Measurements from ENCODE around the gene AP2M1. TPM values are rescaled to one million over a fixed set of nuclear protein-coding genes. Genes with fewer than 3 reads are reported as not detected.
"Not testable (repeated sequence)": the region's sequence is repeated elsewhere in the genome, so short reads cannot be mapped to it uniquely, and the experiment has no call there.

Gene AP2M1
- total RNA-seq, 2 experiments from 2014 or later, result 206 to 212 TPM

DNA sequence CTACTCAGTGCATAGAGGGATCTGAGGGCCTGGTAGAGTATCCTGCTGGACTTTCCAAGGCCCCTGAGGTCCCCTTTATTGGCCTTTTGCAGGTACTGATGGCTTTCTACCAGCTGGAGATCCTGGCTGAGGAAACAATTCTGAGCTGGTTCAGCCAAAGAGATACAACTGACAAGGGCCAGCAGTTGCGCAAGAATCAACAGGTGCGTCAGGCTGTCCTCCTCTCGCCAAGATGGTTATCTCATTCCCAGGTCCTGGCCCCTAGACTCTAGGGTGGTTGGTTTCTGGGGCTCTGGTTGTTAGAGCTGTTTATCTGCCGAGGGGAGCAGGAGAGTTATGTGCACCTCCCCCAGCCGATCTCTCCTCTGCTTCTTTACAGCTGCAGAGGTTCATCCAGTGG is 30.1 kb upstream of the AP2M1 start:
- Mint-ChIP-seq H3K9me3 (no peaks in the 10 kb centered on the region), H3K4me3 (no peak overlapping the region), H3K27ac (no peak overlapping the region), H3K4me1 (ENCODE audit: low read depth) (peaks cover 2% of the 10 kb centered on the region), H3K36me3 (ENCODE audit: low read depth) (peaks cover 16% of the 10 kb centered on the region), H3K27me3 (ENCODE audit: low read depth) (no peaks in the 10 kb centered on the region)
- DNase-seq, result no peak
- intact Hi-C loops (cut with micrococcal nuclease), result no loop called here
- CTCF ChIA-PET, result interaction anchor here (1.2 to 2.8 kb wide), 6 partner anchors 9 to 105 kb away, joined by 3 to 12 read pairs (median 7); partner anchors contain the start of genes AP2M1, EEF1AKMT4 and EIF2B5

DNA sequence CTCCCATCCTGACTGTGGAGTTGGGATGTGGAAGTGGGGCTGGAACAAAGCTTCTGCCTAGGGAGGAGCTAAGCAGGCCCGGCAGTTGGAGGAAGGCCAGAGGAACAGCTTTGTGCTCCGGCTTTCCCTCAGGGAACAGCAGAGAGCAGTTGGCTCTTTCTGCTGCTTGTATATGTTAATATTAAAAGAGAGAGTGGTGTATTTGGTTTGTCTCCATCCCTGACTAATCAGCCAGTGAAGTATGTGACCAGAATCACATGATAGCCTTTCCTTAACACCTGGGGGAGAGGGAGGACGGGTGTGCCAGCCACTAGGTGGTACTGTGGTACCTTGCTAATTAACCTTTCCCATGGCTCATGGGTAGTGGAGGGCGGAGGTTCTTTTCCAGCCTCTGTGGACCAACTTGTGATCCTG is 29.5 kb upstream of the AP2M1 start:
- peak; percentile 55 for DNase-seq
- H3K36me3 Mint-ChIP-seq (ENCODE audit: low read depth), result peaks cover 13% of the 10 kb centered on the region
- no peaks in the 10 kb centered on the region for H3K9me3 Mint-ChIP-seq
- intact Hi-C loops (cut with micrococcal nuclease), result loop anchor here (1.0 kb wide), 2 partner anchors 105 to 144 kb away; no protein-coding TSS in a partner anchor
- CTCF ChIA-PET, result interaction anchor here (1.2 to 2.8 kb wide), 6 partner anchors 9 to 105 kb away, joined by 3 to 12 read pairs (median 7); partner anchors contain the start of genes AP2M1, EEF1AKMT4 and EIF2B5
- H3K27ac Mint-ChIP-seq, result no peak overlapping the region
- H3K4me1 Mint-ChIP-seq (ENCODE audit: low read depth), result peaks cover 2% of the 10 kb centered on the region
- no peaks in the 10 kb centered on the region for H3K27me3 Mint-ChIP-seq (ENCODE audit: low read depth)
- H3K4me3 Mint-ChIP-seq, result no peak overlapping the region

GRCh38 chr3:184145751-184146270 is 28.8 kb upstream of the AP2M1 start:
- H3K36me3 Mint-ChIP-seq (ENCODE audit: low read depth), result peaks cover 13% of the 10 kb centered on the region
- H3K4me3 Mint-ChIP-seq, result no peak overlapping the region
- DNase-seq, result no peak
- intact Hi-C loops (cut with micrococcal nuclease), result loop anchor here (1.0 kb wide), 2 partner anchors 104 to 143 kb away; no protein-coding TSS in a partner anchor
- no peaks in the 10 kb centered on the region for H3K9me3 Mint-ChIP-seq
- CTCF ChIA-PET, result interaction anchor here (2.2 to 2.8 kb wide), 4 partner anchors 10 to 104 kb away, joined by 7 to 12 read pairs (median 8); partner anchors contain the start of genes AP2M1, EEF1AKMT4 and EIF2B5
- no peak overlapping the region for H3K27ac Mint-ChIP-seq
- no peaks in the 10 kb centered on the region for H3K27me3 Mint-ChIP-seq (ENCODE audit: low read depth)
- H3K4me1 Mint-ChIP-seq (ENCODE audit: low read depth), result peaks cover 2% of the 10 kb centered on the region

GRCh38 chr3:184148076-184148475 is 26.6 kb upstream of the AP2M1 start:
- no peak for DNase-seq
- peaks cover 2% of the 10 kb centered on the region for H3K36me3 Mint-ChIP-seq (ENCODE audit: low read depth)
- H3K27ac Mint-ChIP-seq, result no peak overlapping the region
- intact Hi-C loops (cut with micrococcal nuclease), result no loop called here
- H3K4me1 Mint-ChIP-seq (ENCODE audit: low read depth), result no peaks in the 10 kb centered on the region
- no peaks in the 10 kb centered on the region for H3K27me3 Mint-ChIP-seq (ENCODE audit: low read depth)
- CTCF ChIA-PET, result no interaction called here
- no peaks in the 10 kb centered on the region for H3K9me3 Mint-ChIP-seq
- no peak overlapping the region for H3K4me3 Mint-ChIP-seq

GRCh38 chr3:184149123-184149522 is 25.5 kb upstream of the AP2M1 start:
- intact Hi-C loops (cut with micrococcal nuclease), result no loop called here
- no peaks in the 10 kb centered on the region for H3K4me1 Mint-ChIP-seq (ENCODE audit: low read depth)
- no peaks in the 10 kb centered on the region for H3K36me3 Mint-ChIP-seq (ENCODE audit: low read depth)
- H3K27ac Mint-ChIP-seq, result no peak overlapping the region
- H3K4me3 Mint-ChIP-seq, result no peak overlapping the region
- DNase-seq, result no peak
- H3K9me3 Mint-ChIP-seq, result no peaks in the 10 kb centered on the region
- CTCF ChIA-PET, result interaction anchor here (0.6 kb wide), 1 partner anchor 33 kb away, joined by 3 read pairs; no protein-coding TSS in a partner anchor
- no peaks in the 10 kb centered on the region for H3K27me3 Mint-ChIP-seq (ENCODE audit: low read depth)

DNA sequence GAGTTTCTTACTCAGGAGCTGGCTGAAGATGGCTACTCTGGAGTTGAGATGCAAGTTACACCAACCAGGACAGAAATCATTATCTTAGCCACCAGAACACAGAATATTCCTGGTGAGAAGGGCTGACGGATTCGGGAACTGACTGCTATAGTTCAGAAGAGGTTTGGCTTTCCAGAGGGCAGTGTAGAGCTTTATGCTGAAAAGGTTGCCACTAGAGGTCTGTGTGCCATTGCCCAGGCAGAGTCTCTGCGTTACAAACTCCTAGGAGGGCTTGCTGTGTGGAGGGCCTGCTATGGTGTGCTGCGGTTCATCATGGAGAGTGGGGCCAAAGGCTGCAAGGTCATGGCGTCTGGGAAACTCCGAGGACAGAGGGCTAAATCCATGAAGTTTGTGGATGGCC is 24.9 kb upstream of the AP2M1 start:
- CTCF ChIA-PET; intact Hi-C loops (cut with micrococcal nuclease); DNase-seq; H3K9me3 Mint-ChIP-seq; H3K36me3 Mint-ChIP-seq (ENCODE audit: low read depth); H3K27me3 Mint-ChIP-seq (ENCODE audit: low read depth); H3K4me1 Mint-ChIP-seq (ENCODE audit: low read depth); H3K27ac Mint-ChIP-seq; H3K4me3 Mint-ChIP-seq: not testable (repeated sequence)

DNA sequence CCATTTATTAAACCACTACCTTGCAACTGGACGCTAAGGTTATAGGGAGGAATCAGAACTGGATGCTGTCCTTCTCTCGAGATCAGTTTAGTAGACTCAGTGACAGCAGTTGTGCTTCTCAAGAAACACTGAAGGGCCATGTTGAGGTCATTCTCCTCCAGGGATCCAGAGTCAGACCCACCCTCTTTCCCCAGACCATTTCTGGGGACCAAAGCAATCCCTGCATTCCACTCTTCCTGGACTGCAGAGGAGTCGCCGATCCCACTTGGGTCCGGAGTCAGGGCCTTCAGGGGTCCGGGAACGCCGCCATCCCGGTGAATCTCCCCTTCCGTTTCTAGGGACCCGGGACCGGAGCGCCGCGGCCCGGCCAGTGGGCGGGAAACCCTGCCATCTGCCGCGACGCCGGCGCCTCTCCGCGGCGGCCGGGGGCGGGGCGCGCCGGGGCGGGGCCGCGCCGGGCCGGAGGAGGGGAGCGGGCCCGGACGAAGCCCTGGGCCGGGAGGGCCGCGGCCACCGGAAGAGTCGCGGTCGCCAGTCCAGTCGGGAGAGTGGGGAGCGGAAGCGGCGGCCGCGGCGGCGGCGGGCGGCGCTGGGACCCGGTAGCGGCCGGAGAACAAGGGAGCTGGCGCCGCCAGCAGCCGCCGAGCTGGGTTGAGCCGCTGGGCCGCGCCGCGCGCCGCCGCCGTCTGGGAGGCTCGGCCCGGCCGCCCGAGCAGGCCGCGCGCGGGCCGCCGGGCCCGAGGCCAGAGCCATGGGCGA is 19.6 kb upstream of the AP2M1 start, which contains the start of gene DVL3:
Gene DVL3 (plus strand): TSS at position 493 of the 759 bp plus-strand sequence. CDS start 259 bp downstream, at position 752.
- peaks cover 19% of the 10 kb centered on the region for H3K4me1 Mint-ChIP-seq (ENCODE audit: low read depth)
- H3K4me3 Mint-ChIP-seq, result peak within 1 kb of the TSS; percentile 94
- DNase-seq, result peak; percentile 25
- intact Hi-C loops (cut with micrococcal nuclease), result loop anchor here (1.0 kb wide), 4 partner anchors 19 to 94 kb away; partner anchors contain the start of genes ABCF3, AP2M1, EEF1AKMT4 and EIF2B5
- CTCF ChIA-PET, result interaction anchor here (0.9 to 1.0 kb wide), 2 partner anchors 18 to 259 kb away, joined by 3 read pairs; no protein-coding TSS in a partner anchor
- no peaks in the 10 kb centered on the region for H3K9me3 Mint-ChIP-seq
- peak within 1 kb of the TSS; percentile 66 for H3K27ac Mint-ChIP-seq
- H3K36me3 Mint-ChIP-seq (ENCODE audit: low read depth), result no peaks in the 10 kb centered on the region
- H3K27me3 Mint-ChIP-seq (ENCODE audit: low read depth), result no peaks in the 10 kb centered on the region

DNA sequence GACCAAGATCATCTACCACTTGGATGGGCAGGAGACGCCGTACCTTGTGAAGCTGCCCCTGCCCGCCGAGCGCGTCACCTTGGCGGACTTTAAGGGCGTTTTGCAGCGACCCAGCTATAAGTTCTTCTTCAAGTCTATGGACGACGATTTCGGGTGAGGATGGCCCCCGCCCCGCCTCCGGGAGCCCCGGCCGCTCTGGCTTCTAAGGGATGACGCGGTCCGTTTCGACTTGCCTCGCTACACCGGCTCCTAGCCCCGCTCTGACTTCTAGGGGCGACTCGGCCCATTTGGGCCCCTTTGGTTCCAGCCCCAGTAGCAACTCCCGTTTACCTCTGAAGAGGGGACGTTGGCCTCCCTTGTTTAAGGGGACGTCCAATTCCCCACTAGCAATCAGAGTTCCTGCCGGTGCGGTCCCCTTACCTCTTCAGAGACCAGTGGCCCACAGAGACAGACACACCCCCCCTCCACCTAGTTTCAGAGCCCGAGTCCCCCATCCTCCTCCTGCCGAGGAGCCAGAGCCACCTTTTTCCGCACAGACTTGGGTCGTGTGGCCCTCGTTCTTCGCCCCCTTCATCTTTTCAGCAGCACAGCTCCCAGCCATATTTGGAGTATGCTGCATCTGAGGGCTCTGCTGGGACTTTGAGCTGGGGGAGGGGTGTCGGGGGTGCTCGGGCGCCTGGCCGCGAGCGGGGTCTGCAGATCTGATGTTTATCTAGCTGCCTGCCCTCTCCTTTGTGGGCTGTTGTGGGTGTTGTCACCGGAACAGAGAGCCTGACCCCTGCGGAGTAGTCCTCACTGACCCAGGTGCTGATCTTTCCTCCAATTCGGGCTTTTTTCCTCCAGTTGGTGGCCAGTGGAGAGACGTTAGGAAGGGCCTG is 18.8 kb upstream of the AP2M1 start:
- Mint-ChIP-seq H3K4me1 (ENCODE audit: low read depth) (peaks cover 23% of the 10 kb centered on the region), H3K27me3 (ENCODE audit: low read depth) (no peaks in the 10 kb centered on the region), H3K9me3 (no peaks in the 10 kb centered on the region), H3K4me3 (peak overlapping the region; percentile 94), H3K36me3 (ENCODE audit: low read depth) (no peaks in the 10 kb centered on the region), H3K27ac (peak overlapping the region; percentile 66)
- CTCF ChIA-PET, result interaction anchor here (0.9 to 1.6 kb wide), 4 partner anchors 18 to 271 kb away, joined by 3 to 7 read pairs (median 3); partner anchors contain the start of gene PARL
- intact Hi-C loops (cut with micrococcal nuclease), result loop anchor here (1.0 kb wide), 4 partner anchors 18 to 93 kb away; partner anchors contain the start of genes ABCF3, AP2M1, EEF1AKMT4 and EIF2B5
- DNase-seq, result peak; percentile 62

DNA sequence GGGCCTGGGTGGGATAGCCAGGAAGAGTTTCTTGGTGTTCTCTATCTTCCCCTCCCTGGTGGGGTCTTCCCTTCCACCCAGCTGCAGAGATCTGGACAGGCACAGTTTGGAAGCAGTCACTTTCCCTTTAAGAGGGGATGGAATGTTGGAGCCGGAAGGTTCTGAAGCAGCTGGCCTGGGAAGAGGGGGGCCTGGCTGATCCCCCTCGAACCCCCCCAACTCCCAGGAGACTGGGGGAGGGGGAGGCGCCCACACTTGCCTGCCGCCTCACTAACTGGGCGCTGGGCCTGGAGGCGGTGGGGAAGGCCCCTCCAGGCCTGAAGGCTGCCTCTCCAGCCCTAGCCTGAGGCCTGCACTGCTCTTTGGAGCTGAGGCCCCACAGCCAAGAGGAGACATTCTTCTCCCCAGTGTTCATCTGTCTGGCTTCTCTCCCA is 18.1 kb upstream of the AP2M1 start:
- Mint-ChIP-seq H3K27me3 (ENCODE audit: low read depth) (no peaks in the 10 kb centered on the region), H3K27ac (no peak overlapping the region), H3K4me3 (peak overlapping the region; percentile 94), H3K9me3 (no peaks in the 10 kb centered on the region), H3K4me1 (ENCODE audit: low read depth) (peaks cover 26% of the 10 kb centered on the region), H3K36me3 (ENCODE audit: low read depth) (peaks cover 2% of the 10 kb centered on the region)
- DNase-seq, result no peak
- CTCF ChIA-PET, result interaction anchor here (0.9 to 1.6 kb wide), 2 partner anchors 71 to 272 kb away, joined by 3 to 7 read pairs; partner anchors contain the start of gene PARL
- intact Hi-C loops (cut with micrococcal nuclease), result no loop called here

DNA sequence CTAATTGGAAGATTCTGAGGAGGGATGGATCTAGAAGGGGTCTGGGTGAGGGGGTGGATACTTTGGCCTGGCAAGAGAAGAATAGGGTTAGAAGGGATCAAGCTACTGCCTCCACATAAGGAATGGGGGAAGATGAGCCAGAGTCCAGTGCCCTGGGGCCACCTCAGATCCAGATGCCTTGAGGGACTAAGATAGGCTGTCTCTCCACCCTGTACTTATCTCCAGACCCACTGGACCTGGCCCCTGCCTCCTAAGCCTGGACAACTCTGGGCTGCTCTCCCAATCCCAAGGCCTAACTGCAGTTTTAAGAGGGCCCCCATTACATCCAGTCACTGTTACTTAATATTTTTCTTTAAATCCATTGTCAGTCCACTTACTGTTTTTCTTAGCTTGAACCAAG is 17.4 kb upstream of the AP2M1 start:
- peaks cover 2% of the 10 kb centered on the region for H3K36me3 Mint-ChIP-seq (ENCODE audit: low read depth)
- H3K27me3 Mint-ChIP-seq (ENCODE audit: low read depth), result no peaks in the 10 kb centered on the region
- peaks cover 26% of the 10 kb centered on the region for H3K4me1 Mint-ChIP-seq (ENCODE audit: low read depth)
- intact Hi-C loops (cut with micrococcal nuclease), result no loop called here
- DNase-seq, result no peak
- no peaks in the 10 kb centered on the region for H3K9me3 Mint-ChIP-seq
- H3K27ac Mint-ChIP-seq, result no peak overlapping the region
- CTCF ChIA-PET, result interaction anchor here (1.6 kb wide), 1 partner anchor 70 kb away, joined by 7 read pairs; no protein-coding TSS in a partner anchor
- H3K4me3 Mint-ChIP-seq, result peak overlapping the region; percentile 94

DNA sequence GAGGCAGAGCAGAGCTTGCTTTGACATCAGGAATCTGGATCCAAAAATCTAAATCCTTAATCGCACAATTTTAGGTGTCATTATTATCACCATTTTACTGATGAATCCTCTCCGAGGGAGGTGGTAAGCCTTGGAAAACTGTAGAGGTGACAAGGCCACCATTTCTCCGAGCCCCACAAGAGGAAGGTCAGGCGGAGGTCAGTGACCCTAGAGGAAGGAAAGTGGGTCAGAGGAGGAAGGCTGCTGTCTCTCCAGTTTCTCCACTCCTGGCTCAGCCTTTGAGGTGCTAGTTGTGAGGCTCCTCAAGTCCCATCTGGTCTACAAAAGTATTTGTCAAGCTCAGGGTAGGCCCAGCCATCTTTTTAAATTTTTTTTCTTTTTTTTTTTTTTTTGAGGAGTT is 16.3 kb upstream of the AP2M1 start:
- no peaks in the 10 kb centered on the region for H3K9me3 Mint-ChIP-seq
- H3K27ac Mint-ChIP-seq, result no peak overlapping the region
- no peaks in the 10 kb centered on the region for H3K27me3 Mint-ChIP-seq (ENCODE audit: low read depth)
- peaks cover 26% of the 10 kb centered on the region for H3K4me1 Mint-ChIP-seq (ENCODE audit: low read depth)
- H3K4me3 Mint-ChIP-seq, result no peak overlapping the region
- DNase-seq, result no peak
- intact Hi-C loops (cut with micrococcal nuclease), result no loop called here
- CTCF ChIA-PET, result interaction anchor here (0.6 to 0.7 kb wide), 2 partner anchors 141 to 354 kb away, joined by 3 to 4 read pairs; partner anchors contain the start of gene ABCC5
- peaks cover 4% of the 10 kb centered on the region for H3K36me3 Mint-ChIP-seq (ENCODE audit: low read depth)

Measured in activated naive CD4-positive, alpha-beta T cell treated with anti-CD3 and anti-CD28 coated beads for 36 hours (primary cell).